MCF 10A (cell line): ENCODE results near the gene NCDN. TPM values are rescaled to one million over a fixed set of nuclear protein-coding genes. Genes with fewer than 3 reads are reported as not detected.

Experiments
- BruUV-seq: library from RNA; stranded (reverse); fragments of 400-500 nt; replicated peaks from 2 replicates; lab custom pipeline; 2021; lab: Mats Ljungman, UMichigan
- CTCF ChIA-PET: fragments of 300-600 bp; sonication (Branson Sonifier 250); formaldehyde crosslinking; extraction: SDS; loops from one replicate; lab custom pipeline; 2021; ENCODE audit warnings: antibody characterized with exemption, inconsistent platforms; lab: Yijun Ruan, JAX
- POLR2A ChIA-PET: fragments of 300-600, 350-650 bp; sonication (Branson Sonifier 250); formaldehyde crosslinking; extraction: SDS; loops from one replicate; lab custom pipeline; 2020; ENCODE audit warnings: antibody characterized with exemption, inconsistent platforms; lab: Yijun Ruan, JAX
- DNase-seq: peaks from one replicate; pipeline ENCODE4 v3.0.0-alpha.2; 2018; ENCODE audit not compliant: unreplicated experiment
- H3K27ac Mint-ChIP-seq: one replicate; pipeline ENCODE4 v1.8.0; 2022; ENCODE audit warnings: mild to moderate bottlenecking, low read depth, mixed read lengths; ENCODE audit not compliant: unreplicated experiment
- H3K27me3 Mint-ChIP-seq: one replicate; pipeline ENCODE4 v1.8.0; 2022; ENCODE audit warnings: mixed read lengths; ENCODE audit not compliant: insufficient read depth, unreplicated experiment
- H3K36me3 Mint-ChIP-seq: one replicate; pipeline ENCODE4 v1.8.0; 2022; ENCODE audit warnings: mild to moderate bottlenecking, moderate library complexity, mixed read lengths; ENCODE audit not compliant: insufficient read depth, unreplicated experiment
- H3K4me1 Mint-ChIP-seq: one replicate; pipeline ENCODE4 v1.8.0; 2022; ENCODE audit warnings: mixed read lengths; ENCODE audit not compliant: insufficient read depth, unreplicated experiment
- H3K4me3 Mint-ChIP-seq: one replicate; pipeline ENCODE4 v1.8.0; 2022; ENCODE audit warnings: mild to moderate bottlenecking, moderate library complexity, mixed read lengths; ENCODE audit not compliant: unreplicated experiment
- H3K9me3 Mint-ChIP-seq: one replicate; pipeline ENCODE4 v1.8.0; 2022; ENCODE audit warnings: mixed read lengths; ENCODE audit not compliant: unreplicated experiment
- CTCF ChIP-seq: fragments of 200-600 bp; IDR thresholded peaks from one replicate; pipeline ENCODE4 v1.8.0; 2022; ENCODE audit warnings: antibody characterized with exemption, mild to moderate bottlenecking; ENCODE audit not compliant: unreplicated experiment
- intact Hi-C: fragments of 100-400 bp; cut with micrococcal nuclease; formaldehyde crosslinking; loops from 2 replicates; pipeline ENCODE4 v1.14.1; 2022
- total RNA-seq: library from RNA; stranded (reverse); gene quantifications from 2 replicates; pipeline ENCODE4 v1.2.3, GENCODE V29; 2022

The NCDN gene
- total RNA-seq, 1 experiment from 2014 or later, result 31.5 TPM

- no peak overlapping the region for H3K4me3 Mint-ChIP-seq
- no peaks in the 10 kb centered on the region for H3K27me3 Mint-ChIP-seq
- intact Hi-C loops, result no loop called here
- peaks cover 6% of the 10 kb centered on the region for H3K4me1 Mint-ChIP-seq
- ChIA-PET CTCF (interaction anchor here (0.9 kb wide), 1 partner anchor 21 kb away, joined by 3 read pairs; no protein-coding TSS in a partner anchor), POLR2A (interaction anchor here (0.7 kb wide), 1 partner anchor 19 kb away, joined by 3 read pairs; no protein-coding TSS in a partner anchor)
- H3K9me3 Mint-ChIP-seq, result no peaks in the 10 kb centered on the region
- TF ChIP-seq CTCF, result no peak
- H3K27ac Mint-ChIP-seq, result peak overlapping the region; percentile 35
- no TSS peak for BruUV-seq
- H3K36me3 Mint-ChIP-seq, result peaks cover 76% of the 10 kb centered on the region
- DNase-seq, result no peak
Measured at GRCh38 chr1:35605867-35606182, 48.2 kb downstream of the NCDN start.

- Mint-ChIP-seq H3K4me1 (no peaks in the 10 kb centered on the region), H3K4me3 (no peak overlapping the region), H3K27me3 (no peaks in the 10 kb centered on the region), H3K27ac (no peak overlapping the region), H3K9me3 (no peaks in the 10 kb centered on the region), H3K36me3 (peaks cover 71% of the 10 kb centered on the region)
- intact Hi-C loops, result no loop called here
- no TSS peak for BruUV-seq
- ChIA-PET POLR2A (no interaction called here), CTCF (interaction anchor here (0.6 to 0.7 kb wide), 2 partner anchors 89 to 104 kb away, joined by 3 read pairs; no protein-coding TSS in a partner anchor)
- no peak for DNase-seq
- TF ChIP-seq CTCF, result no peak
Measured at GRCh38 chr1:35611655-35612054, 54.1 kb downstream of the NCDN start.

- H3K9me3 Mint-ChIP-seq, result no peaks in the 10 kb centered on the region
- intact Hi-C loops, result no loop called here
- peaks cover 56% of the 10 kb centered on the region for H3K36me3 Mint-ChIP-seq
- CTCF ChIA-PET, result interaction anchor here (1.0 to 1.6 kb wide), 2 partner anchors 100 to 112 kb away, joined by 3 to 5 read pairs; no protein-coding TSS in a partner anchor
- H3K4me3 Mint-ChIP-seq, result no peak overlapping the region
- no peak for TF ChIP-seq CTCF
- DNase-seq, result no peak
- no peak overlapping the region for H3K27ac Mint-ChIP-seq
- POLR2A ChIA-PET, result interaction anchor here (1.6 kb wide), 1 partner anchor 9 kb away, joined by 3 read pairs; no protein-coding TSS in a partner anchor
- BruUV-seq, result no TSS peak
- no peaks in the 10 kb centered on the region for H3K27me3 Mint-ChIP-seq
- peaks cover 7% of the 10 kb centered on the region for H3K4me1 Mint-ChIP-seq
Measured at GRCh38 chr1:35615440-35615839, 57.8 kb downstream of the NCDN start.

Other genes starting within 250 kb of the NCDN start
- gene KIAA0319L, start 396 bp upstream of the NCDN start, total RNA-seq, result 50.7 and 56.8 TPM in 2 replicates
- gene TFAP2E, start 15.5 kb downstream of the NCDN start, total RNA-seq, result 0.30 and 0.47 TPM in 2 replicates
- gene PSMB2, start 83.7 kb downstream of the NCDN start, total RNA-seq, result 82.6 and 93.9 TPM in 2 replicates
- gene C1orf216, start 161.1 kb downstream of the NCDN start, total RNA-seq, result 7.1 and 8.3 TPM in 2 replicates
- gene CLSPN, start 212.2 kb downstream of the NCDN start, total RNA-seq, result 1.6 and 4.3 TPM in 2 replicates